HG02571 (cell line): ENCODE data around the gene THBS3.
"Not testable (repeated sequence)": the region's sequence is repeated elsewhere in the genome, so short reads cannot be mapped to it uniquely, and the experiment has no call there.

Experiments
- ATAC-seq: cut with Tn5 transposase; IDR thresholded peaks from one replicate; pipeline ENCODE4 v1.9.1; 2021; ENCODE audit warnings: mild to moderate bottlenecking, moderate library complexity; ENCODE audit not compliant: unreplicated experiment

The THBS3 gene

GRCh38 chr1:155208541-155209311 lies 1.0 kb upstream of the THBS3 start, which contains the start of gene MTX1:
TSS of gene MTX1 (plus strand) at chr1:155208695. CDS start at chr1:155208805, 110 bp downstream.
- ATAC-seq: peak; percentile 77

- ATAC-seq: no peak
These were observed 549 bp downstream of the THBS3 start for GRCh38 chr1:155206891-155207805.

GRCh38 chr1:155205969-155206593 lies 1.6 kb downstream of the THBS3 start:
- no peak for ATAC-seq

GRCh38 chr1:155205035-155205434 lies 2.7 kb downstream of the THBS3 start:
- ATAC-seq: no peak

- ATAC-seq: no peak
These were observed 4.8 kb downstream of the THBS3 start for GRCh38 chr1:155202731-155203515.

- ATAC-seq: no peak
These were observed 5.5 kb downstream of the THBS3 start for GRCh38 chr1:155202198-155202597.

- ATAC-seq: no peak
These were observed 6.8 kb downstream of the THBS3 start for GRCh38 chr1:155200920-155201319.

GRCh38 chr1:155199792-155200191 lies 7.9 kb downstream of the THBS3 start:
- ATAC-seq: no peak

GRCh38 chr1:155198547-155198906 lies 9.2 kb downstream of the THBS3 start:
- ATAC-seq: no peak

GRCh38 chr1:155197901-155198546 lies 9.7 kb downstream of the THBS3 start:
- ATAC-seq: no peak

- no peak for ATAC-seq
These were observed 10.6 kb downstream of the THBS3 start for GRCh38 chr1:155196893-155197638.

- no peak for ATAC-seq
These were observed 11.4 kb downstream of the THBS3 start for GRCh38 chr1:155196103-155196892.

GRCh38 chr1:155195201-155196102 lies 12.2 kb downstream of the THBS3 start:
- ATAC-seq: no peak

GRCh38 chr1:155193991-155194240 lies 13.8 kb downstream of the THBS3 start:
- not testable (repeated sequence) for ATAC-seq

GRCh38 chr1:155193275-155193990 lies 14.3 kb downstream of the THBS3 start:
- peak; percentile 58 for ATAC-seq

GRCh38 chr1:155192346-155193274 lies 15.1 kb downstream of the THBS3 start:
- ATAC-seq: no peak
